ENCODE measurements around the gene IL7R.

GRCh38 chr5:35870605-35871004 lies 13.9 kb downstream of the IL7R start:
- TF ChIP-seq ZNF274 (CRISPR knock-in tag; IDR thresholded peaks at IDR 0.05) (no peak), RBM39 (IDR thresholded peaks at IDR 0.05; ENCODE audit: low read depth, low read length, poor library complexity, severe bottlenecking) (no peak), USF2 (IDR thresholded peaks at IDR 0.05; ENCODE audit: low read depth, low read length) (no peak), USF2 (CRISPR knock-in tag; IDR thresholded peaks at IDR 0.05; ENCODE audit: borderline replicate concordance) (no peak), NFRKB (IDR thresholded peaks at IDR 0.05) (no peak), CTCF (CRISPR knock-in tag; IDR thresholded peaks at IDR 0.05) (no peak), ZNF251 (CRISPR knock-in tag; IDR thresholded peaks at IDR 0.05) (no peak), EZH2 (conservative IDR thresholded peaks at IDR 0.05; ENCODE audit: low read depth, low read length) (no peak), SCMH1 (CRISPR knock-in tag; IDR thresholded peaks at IDR 0.05; ENCODE audit: borderline replicate concordance) (no peak), NONO (IDR thresholded peaks at IDR 0.05) (no peak), NONO (CRISPR knock-in tag; conservative IDR thresholded peaks at IDR 0.05) (no peak), ZFX (CRISPR knock-in tag; IDR thresholded peaks at IDR 0.05; ENCODE audit: low read depth) (no peak), EP300 (IDR thresholded peaks at IDR 0.05; ENCODE audit: low read depth in 2 of 2, low read length in 2 of 2) (no peak), EP300 (CRISPR knock-in tag; IDR thresholded peaks at IDR 0.05; ENCODE audit: borderline replicate concordance) (no peak), SNAI1 (CRISPR knock-in tag; IDR thresholded peaks at IDR 0.05; ENCODE audit: borderline replicate concordance) (no peak), SIN3A (IDR thresholded peaks at IDR 0.05; ENCODE audit: borderline replicate concordance, low read depth, low read length) (no peak)

Data from HepG2 (cell line).